ENCODE data around the gene GPX3. TPM values are rescaled to one million over a fixed set of nuclear protein-coding genes. Genes with fewer than 3 reads are reported as not detected.

GPX3 gene
- total and polyA plus RNA-seq, 12 donors = 51.1 to 1,751 (median 422) TPM

- no peaks in the 10 kb centered on the region for H3K9me3 ChIP-seq (replicated peaks in 1 of 3)
- H3K36me3 ChIP-seq (replicated peaks in 1 of 2) = no peaks in the 10 kb centered on the region
- no peak overlapping the region for H3K27ac ChIP-seq
- no peak overlapping the region for H3K4me3 ChIP-seq
- intact Hi-C loops (cut with DNase I) = no loop called here
- H3K27me3 ChIP-seq = no peaks in the 10 kb centered on the region
- no peak for DNase-seq
- TF ChIP-seq CTCF (IDR thresholded peaks at IDR 0.05) = no peak
- no peak for TF ChIP-seq POLR2A (IDR thresholded peaks at IDR 0.05)
- peaks cover 0 to 7% of the 10 kb centered on the region in 2 donors for H3K4me1 ChIP-seq (replicated peaks in 1 of 2)
- 59 to 74% (median 71%) methylated on average over 6 of the region's 6 CpGs for WGBS, 4 donors
These were observed 7.5 kb upstream of the GPX3 start for GRCh38 chr5:151012862-151013261.

GRCh38 chr5:151014680-151015343 is 5.6 kb upstream of the GPX3 start:
- TF ChIP-seq CTCF (IDR thresholded peaks at IDR 0.05) (no peak), POLR2A (IDR thresholded peaks at IDR 0.05) (no peak)
- H3K4me1 ChIP-seq (replicated peaks in 1 of 2) = peaks cover 0 to 4% of the 10 kb centered on the region in 2 donors
- H3K9me3 ChIP-seq (replicated peaks in 1 of 3) = no peaks in the 10 kb centered on the region
- peak overlapping the region in 1 of 5 donors; percentile 40 for H3K27ac ChIP-seq
- intact Hi-C loops (cut with DNase I) = no loop called here
- H3K27me3 ChIP-seq = no peaks in the 10 kb centered on the region
- no peak for DNase-seq
- H3K36me3 ChIP-seq (replicated peaks in 1 of 2) = no peaks in the 10 kb centered on the region
- no peak overlapping the region for H3K4me3 ChIP-seq
- 72 to 84% (median 74%) methylated on average over 4 of the region's 4 CpGs for WGBS, 4 donors

GRCh38 chr5:151015974-151016587 is 4.3 kb upstream of the GPX3 start:
- intact Hi-C loops (cut with DNase I) = no loop called here
- TF ChIP-seq CTCF (IDR thresholded peaks at IDR 0.05) (no peak), POLR2A (IDR thresholded peaks at IDR 0.05) (no peak)
- no peak for DNase-seq
- H3K4me1 ChIP-seq (replicated peaks in 1 of 2) = peaks cover 0 to 8% of the 10 kb centered on the region in 2 donors
- peak overlapping the region in 1 of 5 donors; percentile 36 for H3K27ac ChIP-seq
- no peak overlapping the region for H3K4me3 ChIP-seq
- no peaks in the 10 kb centered on the region for H3K36me3 ChIP-seq (replicated peaks in 1 of 2)
- no peaks in the 10 kb centered on the region for H3K9me3 ChIP-seq (replicated peaks in 1 of 3)
- H3K27me3 ChIP-seq = no peaks in the 10 kb centered on the region
- WGBS, 4 donors = 84 to 90% (median 89%) methylated on average over 7 of the region's 7 CpGs

DNA sequence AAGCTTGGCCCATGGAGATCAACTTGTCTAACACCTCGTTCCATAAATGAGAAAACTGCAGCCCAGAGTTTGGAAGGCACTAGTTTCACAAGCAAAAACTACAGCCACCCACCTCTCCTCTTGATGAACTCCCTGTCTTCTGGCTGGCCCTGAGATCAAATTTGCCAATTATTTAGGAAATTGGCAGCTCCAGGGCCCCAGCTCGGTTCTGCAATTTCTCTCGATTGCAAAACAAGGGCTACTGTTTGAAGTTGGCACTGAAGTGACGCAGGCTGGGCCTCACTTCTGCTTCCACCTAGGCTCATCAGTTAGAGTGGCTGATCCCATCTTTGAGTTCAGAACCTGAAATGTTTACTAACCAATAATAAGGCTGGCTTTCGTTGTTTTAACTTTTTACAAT is 3.7 kb upstream of the GPX3 start:
- DNase-seq = peak in 5 of 7 donors; percentile 49 to 80 (median 65)

More for the DNA sequence above, 3.7 kb upstream of the GPX3 start:
- WGBS, 4 donors = 50 to 66% (median 51%) methylated on average over 5 of the region's 5 CpGs
- Histone ChIP-seq H3K9me3 (replicated peaks in 1 of 3) (no peaks in the 10 kb centered on the region), H3K4me1 (replicated peaks in 1 of 2) (peaks cover 0 to 8% of the 10 kb centered on the region in 2 donors), H3K4me3 (no peak overlapping the region), H3K27me3 (no peaks in the 10 kb centered on the region), H3K36me3 (replicated peaks in 1 of 2) (no peaks in the 10 kb centered on the region), H3K27ac (peak overlapping the region in 1 of 5 donors; percentile 36)
- no peak for TF ChIP-seq CTCF (IDR thresholded peaks at IDR 0.05)
- no peak for TF ChIP-seq POLR2A (IDR thresholded peaks at IDR 0.05)
- intact Hi-C loops (cut with DNase I) = no loop called here

Data from adrenal gland (tissue), 12 donors.